HFFc6 (cell line): ENCODE data around the gene EXOC6B. TPM values are rescaled to one million over a fixed set of nuclear protein-coding genes. Genes with fewer than 3 reads are reported as not detected.
"Not testable (repeated sequence)": the region's sequence is repeated elsewhere in the genome, so short reads cannot be mapped to it uniquely, and the experiment has no call there.

Experiments
- DNase-seq: peaks from one replicate; pipeline ENCODE4 v3.0.0-alpha.2; 2018
- H3K27ac Mint-ChIP-seq: 2 replicates; pipeline ENCODE4 v1.8.0; 2020; ENCODE audit warnings: mild to moderate bottlenecking, mixed read lengths
- H3K27me3 Mint-ChIP-seq: 2 replicates; pipeline ENCODE4 v1.8.0; 2021; ENCODE audit warnings: mild to moderate bottlenecking, moderate library complexity, mixed read lengths; ENCODE audit not compliant: insufficient read depth
- H3K36me3 Mint-ChIP-seq: 2 replicates; pipeline ENCODE4 v1.8.0; 2021; ENCODE audit warnings: low read depth, mixed read lengths
- H3K4me1 Mint-ChIP-seq: 2 replicates; pipeline ENCODE4 v1.8.0; 2020; ENCODE audit warnings: low read depth, mixed read lengths
- H3K4me3 Mint-ChIP-seq: 2 replicates; pipeline ENCODE4 v1.8.0; 2020; ENCODE audit warnings: mild to moderate bottlenecking, moderate library complexity, mixed read lengths
- H3K9me3 Mint-ChIP-seq: 2 replicates; pipeline ENCODE4 v1.8.0; 2020; ENCODE audit warnings: mild to moderate bottlenecking, mixed read lengths
- total RNA-seq, 6 experiments: library from RNA; stranded (reverse); fragmentation: NEBNext Ultra II Directional; extraction: Animal tissue kit (Norgen Biotek cat#: 25700); gene quantifications; 2 replicates in 1 of 6; 3 replicates in 5 of 6; pipeline ENCODE4 v1.2.3, GENCODE V29; 2021
- TF ChIP-seq, protein P1 (sequence below): fragments of 200-600 bp; sonication (generic); IDR thresholded peaks from 2 replicates; pipeline ENCODE4 v1.5.0; 2021; ENCODE audit warnings: antibody characterized with exemption, mild to moderate bottlenecking

EXOC6B gene
- total RNA-seq, 6 experiments from 2014 or later = 24.8 to 33.0 (median 27.4) TPM

DNA sequence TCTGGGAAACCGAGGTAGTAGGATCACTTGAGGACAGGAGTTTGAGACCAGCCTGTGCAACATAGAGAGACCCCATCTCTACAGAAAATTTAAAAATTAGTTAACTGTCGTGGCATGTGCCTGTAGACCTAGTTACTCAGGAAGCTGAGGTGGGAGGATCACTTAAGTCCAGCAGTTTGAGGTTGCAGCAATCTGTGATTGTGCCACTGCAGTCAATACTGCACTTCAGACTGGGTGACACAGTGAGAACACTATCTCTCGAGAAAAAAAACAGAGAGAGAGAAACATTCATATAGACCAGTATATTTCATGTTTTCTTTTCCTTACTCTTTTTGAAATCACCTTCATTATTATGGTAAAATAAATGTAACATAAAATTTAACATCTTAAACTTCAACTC lies 387.5 kb downstream of the EXOC6B start:
- Mint-ChIP-seq H3K27me3 (no peaks in the 10 kb centered on the region; the same call in 1 of the 2 replicates), H3K36me3 (peaks cover 18% of the 10 kb centered on the region)

DNA sequence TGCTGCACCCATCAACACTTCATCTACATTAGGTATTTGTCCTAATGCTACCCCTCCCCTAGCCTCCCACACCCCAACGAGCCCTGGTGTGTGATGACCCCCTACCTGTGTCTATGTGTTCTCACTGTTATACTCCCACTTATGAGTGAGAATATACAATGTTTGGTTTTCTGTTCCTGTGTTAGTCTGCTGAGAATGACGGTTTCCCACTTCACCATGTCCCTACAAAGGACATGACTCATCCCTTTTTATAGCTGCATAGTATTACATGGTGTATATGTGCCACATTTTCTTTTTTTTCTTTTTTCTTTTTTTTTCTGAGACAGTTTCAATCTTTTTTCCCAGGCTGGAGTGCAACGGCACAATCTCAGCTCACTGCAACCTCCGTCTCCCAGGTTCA lies 394.1 kb downstream of the EXOC6B start:
- Mint-ChIP-seq H3K27ac (no peak overlapping the region), H3K4me3 (no peak overlapping the region), H3K36me3 (peaks cover 12% of the 10 kb centered on the region), H3K9me3 (peaks cover 22% of the 10 kb centered on the region), H3K4me1 (no peaks in the 10 kb centered on the region), H3K27me3 (no peaks in the 10 kb centered on the region; the same call in 1 of the 2 replicates)
- DNase-seq = no peak
- TF ChIP-seq, protein P1, sequence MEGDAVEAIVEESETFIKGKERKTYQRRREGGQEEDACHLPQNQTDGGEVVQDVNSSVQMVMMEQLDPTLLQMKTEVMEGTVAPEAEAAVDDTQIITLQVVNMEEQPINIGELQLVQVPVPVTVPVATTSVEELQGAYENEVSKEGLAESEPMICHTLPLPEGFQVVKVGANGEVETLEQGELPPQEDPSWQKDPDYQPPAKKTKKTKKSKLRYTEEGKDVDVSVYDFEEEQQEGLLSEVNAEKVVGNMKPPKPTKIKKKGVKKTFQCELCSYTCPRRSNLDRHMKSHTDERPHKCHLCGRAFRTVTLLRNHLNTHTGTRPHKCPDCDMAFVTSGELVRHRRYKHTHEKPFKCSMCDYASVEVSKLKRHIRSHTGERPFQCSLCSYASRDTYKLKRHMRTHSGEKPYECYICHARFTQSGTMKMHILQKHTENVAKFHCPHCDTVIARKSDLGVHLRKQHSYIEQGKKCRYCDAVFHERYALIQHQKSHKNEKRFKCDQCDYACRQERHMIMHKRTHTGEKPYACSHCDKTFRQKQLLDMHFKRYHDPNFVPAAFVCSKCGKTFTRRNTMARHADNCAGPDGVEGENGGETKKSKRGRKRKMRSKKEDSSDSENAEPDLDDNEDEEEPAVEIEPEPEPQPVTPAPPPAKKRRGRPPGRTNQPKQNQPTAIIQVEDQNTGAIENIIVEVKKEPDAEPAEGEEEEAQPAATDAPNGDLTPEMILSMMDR = no peak

More for the DNA sequence above, 387.5 kb downstream of the EXOC6B start:
- Mint-ChIP-seq H3K9me3 (peaks cover 22% of the 10 kb centered on the region), H3K27ac (no peak overlapping the region), H3K4me1 (no peaks in the 10 kb centered on the region), H3K4me3 (no peak overlapping the region)
- DNase-seq = no peak
- TF ChIP-seq, protein P1 = no peak

DNA sequence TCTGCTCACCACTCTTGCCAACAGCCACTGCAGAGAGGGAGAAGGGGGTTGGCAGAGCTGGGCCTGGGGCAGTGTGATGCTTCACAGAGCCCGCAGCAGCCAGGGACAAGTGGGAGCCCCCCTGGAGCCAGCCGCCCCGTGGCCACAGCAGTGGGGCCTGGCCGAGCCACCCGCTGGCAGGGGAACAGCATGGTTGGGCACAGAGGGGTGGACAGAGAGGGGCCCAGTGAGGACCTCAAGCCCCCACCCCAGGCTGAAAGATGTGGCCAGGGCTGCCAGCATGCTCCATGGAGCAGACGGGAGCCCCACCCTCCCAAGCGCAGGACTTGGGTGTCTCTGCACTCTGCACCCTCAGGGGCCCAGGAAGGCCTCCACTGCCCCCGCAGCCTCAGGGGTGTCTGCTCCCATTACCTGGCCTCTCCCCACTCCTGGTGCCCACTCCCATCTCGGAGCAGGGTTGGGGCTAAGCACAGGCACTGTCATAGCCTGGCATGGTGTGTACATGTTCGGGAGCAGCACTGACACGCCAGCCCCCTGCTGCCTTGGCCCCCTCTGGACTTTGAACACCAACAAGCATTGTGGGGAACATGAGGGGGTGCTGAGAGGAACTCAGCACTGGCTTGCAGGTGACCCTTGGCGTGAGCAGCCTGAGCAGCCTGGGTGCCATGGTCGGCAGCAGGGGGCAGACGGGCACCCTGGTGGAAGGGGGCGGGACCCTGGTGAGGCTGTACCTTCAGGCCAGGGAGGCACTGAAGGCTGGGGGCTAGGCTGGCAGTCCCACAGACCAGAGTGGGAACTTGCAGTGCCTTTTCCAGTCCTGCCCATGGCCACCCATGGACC lies 398.6 kb downstream of the EXOC6B start:
- H3K4me3 Mint-ChIP-seq = no peak overlapping the region
- DNase-seq = no peak
- no peaks in the 10 kb centered on the region; the same call in 1 of the 2 replicates for H3K27me3 Mint-ChIP-seq
- no peaks in the 10 kb centered on the region; the same call in 1 of the 2 replicates for H3K36me3 Mint-ChIP-seq
- H3K9me3 Mint-ChIP-seq = no peaks in the 10 kb centered on the region
- H3K4me1 Mint-ChIP-seq = peaks cover 6% of the 10 kb centered on the region; the same call in 1 of the 2 replicates
- H3K27ac Mint-ChIP-seq = no peak overlapping the region
- TF ChIP-seq, protein P1 = no peak

DNA sequence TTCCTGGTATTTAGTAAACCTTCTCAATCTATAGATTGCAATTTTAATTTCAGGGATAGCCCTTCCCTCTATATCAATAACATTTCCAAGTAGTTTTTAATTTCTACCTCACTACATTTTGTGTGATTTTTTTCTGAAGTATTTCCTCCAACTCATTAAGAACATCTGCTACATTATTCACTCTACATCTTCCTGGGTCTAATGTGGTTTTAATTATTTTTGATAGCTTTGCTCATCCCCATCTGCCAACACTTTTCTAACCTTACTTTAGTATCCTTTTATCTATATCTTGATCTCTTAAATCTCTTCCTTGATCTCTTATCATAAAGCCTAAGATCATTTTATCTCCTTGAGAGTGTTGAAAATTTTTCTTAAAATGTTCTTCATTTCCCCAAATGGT lies 399.8 kb downstream of the EXOC6B start:
- peaks cover 2% of the 10 kb centered on the region for H3K9me3 Mint-ChIP-seq
- no peak for DNase-seq
- H3K27me3 Mint-ChIP-seq = no peaks in the 10 kb centered on the region; the same call in 1 of the 2 replicates
- H3K36me3 Mint-ChIP-seq = peaks cover 2% of the 10 kb centered on the region
- no peak overlapping the region for H3K4me3 Mint-ChIP-seq
- peaks cover 6% of the 10 kb centered on the region; the same call in 1 of the 2 replicates for H3K4me1 Mint-ChIP-seq
- H3K27ac Mint-ChIP-seq = no peak overlapping the region
- TF ChIP-seq, protein P1 = no peak

DNA sequence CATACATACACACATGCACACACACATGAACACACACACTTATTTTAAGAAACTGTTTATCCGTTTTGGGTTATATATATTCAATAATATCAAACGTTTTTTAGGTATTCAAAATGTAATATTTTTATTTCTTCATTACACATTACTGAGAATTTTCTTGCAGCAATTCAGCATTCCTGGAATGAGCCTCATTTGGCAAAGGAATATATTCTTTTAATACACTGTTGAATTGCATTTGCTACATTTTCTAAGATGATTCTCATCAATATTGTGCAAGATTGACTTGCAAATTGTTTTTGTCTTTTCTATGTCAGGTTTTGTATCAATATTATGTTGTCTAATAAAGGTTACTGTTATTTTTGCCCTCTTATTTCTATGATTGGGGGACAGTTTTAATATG lies 402.1 kb downstream of the EXOC6B start:
- TF ChIP-seq, protein P1 = no peak
- H3K9me3 Mint-ChIP-seq = peaks cover 9% of the 10 kb centered on the region
- peaks cover 6% of the 10 kb centered on the region; the same call in 1 of the 2 replicates for H3K4me1 Mint-ChIP-seq
- H3K27ac Mint-ChIP-seq = no peak overlapping the region
- peaks cover 4% of the 10 kb centered on the region; the same call in 1 of the 2 replicates for H3K27me3 Mint-ChIP-seq
- no peak overlapping the region for H3K4me3 Mint-ChIP-seq
- peaks cover 14% of the 10 kb centered on the region for H3K36me3 Mint-ChIP-seq
- no peak for DNase-seq

DNA sequence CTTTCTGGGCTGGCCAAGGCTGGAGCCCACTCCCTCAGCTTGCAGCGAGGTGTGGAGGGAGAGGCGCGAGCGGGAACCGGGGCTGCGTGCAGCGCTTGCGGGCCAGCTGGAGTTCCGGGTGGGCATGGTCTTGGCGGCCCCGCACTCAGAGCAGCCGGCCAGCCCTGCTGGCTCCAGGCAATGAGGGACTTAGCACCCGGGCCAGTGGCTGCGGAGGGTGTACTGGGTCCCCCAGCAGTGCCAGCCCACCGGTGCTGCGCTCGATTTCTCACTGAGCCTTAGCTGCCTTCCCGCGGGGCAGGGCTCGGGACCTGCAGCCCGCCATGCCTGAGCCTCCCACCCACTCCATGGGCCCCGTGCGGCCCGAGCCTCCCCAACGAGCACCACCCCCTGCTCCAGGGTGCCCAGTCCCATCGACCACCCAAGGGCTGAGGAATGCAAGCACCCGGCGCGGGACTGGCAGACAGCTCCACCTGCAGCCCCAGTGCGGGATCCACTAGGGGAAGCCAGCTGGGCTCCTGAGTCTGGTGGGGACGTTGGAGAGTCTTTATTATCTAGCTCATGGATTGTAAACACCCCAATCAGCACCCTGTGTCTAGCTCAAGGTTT lies 404.0 kb downstream of the EXOC6B start:
- not testable (repeated sequence) for DNase-seq, H3K27ac Mint-ChIP-seq, H3K4me1 Mint-ChIP-seq, H3K9me3 Mint-ChIP-seq, H3K4me3 Mint-ChIP-seq, H3K27me3 Mint-ChIP-seq
- H3K36me3 Mint-ChIP-seq = peaks cover 14% of the 10 kb centered on the region
